Epithelial cell of alveolus of lung (primary cell): ENCODE data around the gene SAMD4A. TPM values are rescaled to one million over a fixed set of nuclear protein-coding genes. Genes with fewer than 3 reads are reported as not detected.

ENCODE experiments used
- total RNA-seq: library from RNA; depleted of rRNA; stranded (reverse); fragments of >200 nt; gene quantifications from 2 replicates; pipeline ENCODE4 v1.2.1, GENCODE V29; 2015

SAMD4A gene
- total RNA-seq, result 8.3 and 12.1 TPM in 2 replicates

GRCh38 chr14:54566410-54567223 is at the start of gene SAMD4A:
Gene SAMD4A (plus strand): TSS chr14:54567128. CDS start chr14:54567917, 789 bp downstream.

Other genes with a start within 250 kb of the SAMD4A start
- gene CDKN3, start 170.1 kb upstream of the SAMD4A start, total RNA-seq, result 18.4 and 42.9 TPM in 2 replicates
- 192 and 243 TPM in 2 replicates for gene CNIH1, start 125.8 kb upstream of the SAMD4A start, total RNA-seq
- 52.5 and 60.2 TPM in 2 replicates for gene GMFB, start 78.1 kb upstream of the SAMD4A start, total RNA-seq
- 11.8 and 18.1 TPM in 2 replicates for gene CGRRF1, start 57.2 kb upstream of the SAMD4A start, total RNA-seq